NCI-H1436 treated with DMSO at 0.1 percent for 48 hours (cell line): ENCODE results near the gene UBTD2.
"Not testable (repeated sequence)": the region's sequence is repeated elsewhere in the genome, so short reads cannot be mapped to it uniquely, and the experiment has no call there.

ENCODE experiments used
- DNase-seq: peaks from one replicate; lab custom pipeline; 2025; lab: John Stamatoyannopoulos, UW

Gene UBTD2, protein sequence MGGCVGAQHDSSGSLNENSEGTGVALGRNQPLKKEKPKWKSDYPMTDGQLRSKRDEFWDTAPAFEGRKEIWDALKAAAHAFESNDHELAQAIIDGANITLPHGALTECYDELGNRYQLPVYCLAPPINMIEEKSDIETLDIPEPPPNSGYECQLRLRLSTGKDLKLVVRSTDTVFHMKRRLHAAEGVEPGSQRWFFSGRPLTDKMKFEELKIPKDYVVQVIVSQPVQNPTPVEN

DNA sequence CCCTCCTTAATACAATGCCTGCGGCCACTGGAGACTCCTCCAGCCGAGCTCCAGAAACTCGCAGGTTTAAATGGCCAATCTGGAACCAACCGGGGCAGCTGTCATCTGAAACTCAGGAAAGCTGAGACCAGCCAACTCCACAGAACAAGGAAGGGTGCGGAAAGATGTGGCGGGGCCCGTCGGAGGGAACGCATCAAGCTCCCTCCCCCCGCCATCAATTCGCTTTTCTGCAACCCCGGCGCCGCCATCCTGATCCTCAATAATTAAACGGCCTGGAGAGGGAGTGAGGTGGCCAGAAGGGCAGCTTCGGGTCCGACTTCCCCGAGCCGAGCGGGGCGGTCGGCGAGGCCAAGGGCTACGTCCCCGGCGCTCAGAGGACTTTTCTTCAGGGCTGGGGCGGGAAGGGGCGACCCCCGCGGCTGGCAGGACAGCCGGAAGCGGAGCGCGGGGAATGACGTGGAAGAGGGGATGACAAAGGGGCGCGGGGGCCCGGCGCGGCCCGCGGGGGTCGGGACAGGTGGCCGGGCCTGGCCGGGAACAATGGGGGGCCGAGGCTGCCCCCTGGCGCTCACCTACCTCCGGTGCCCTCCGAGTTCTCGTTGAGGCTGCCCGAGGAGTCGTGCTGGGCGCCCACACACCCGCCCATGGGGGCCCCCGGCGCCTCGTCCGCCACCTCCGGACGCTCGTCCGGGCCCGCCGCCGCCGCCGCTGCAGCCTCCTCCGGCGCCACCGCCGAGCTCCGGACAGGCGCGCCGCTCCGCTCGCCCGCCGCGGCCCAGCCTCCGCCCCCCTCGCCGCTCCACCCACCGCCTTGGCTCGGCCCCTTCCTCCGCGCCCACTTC, at the start of gene UBTD2:
TSS of gene UBTD2 (minus strand) at position 745 of the 842 bp plus-strand sequence. CDS start at position 646, 99 bp downstream.
- no peak for DNase-seq

DNA sequence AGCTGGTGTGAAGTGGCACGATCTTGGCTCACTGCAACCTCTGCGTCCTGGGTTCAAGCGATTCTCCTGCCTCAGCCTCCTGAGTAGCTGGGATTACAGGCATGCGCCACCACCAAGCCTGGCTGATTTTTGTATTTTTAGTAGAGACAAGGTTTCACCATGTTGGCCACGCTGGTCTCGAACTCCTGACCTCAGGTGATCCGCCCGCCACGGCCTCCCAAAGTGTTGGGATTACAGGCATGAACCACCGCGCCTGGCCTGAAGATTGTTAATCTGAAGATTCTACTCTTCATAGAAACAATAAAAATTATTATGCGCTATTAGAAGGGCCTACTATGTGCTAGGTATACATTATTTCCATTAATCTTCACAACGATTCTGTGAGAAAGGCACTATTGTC, 43.3 kb upstream of the UBTD2 start:
- not testable (repeated sequence) for DNase-seq

DNA sequence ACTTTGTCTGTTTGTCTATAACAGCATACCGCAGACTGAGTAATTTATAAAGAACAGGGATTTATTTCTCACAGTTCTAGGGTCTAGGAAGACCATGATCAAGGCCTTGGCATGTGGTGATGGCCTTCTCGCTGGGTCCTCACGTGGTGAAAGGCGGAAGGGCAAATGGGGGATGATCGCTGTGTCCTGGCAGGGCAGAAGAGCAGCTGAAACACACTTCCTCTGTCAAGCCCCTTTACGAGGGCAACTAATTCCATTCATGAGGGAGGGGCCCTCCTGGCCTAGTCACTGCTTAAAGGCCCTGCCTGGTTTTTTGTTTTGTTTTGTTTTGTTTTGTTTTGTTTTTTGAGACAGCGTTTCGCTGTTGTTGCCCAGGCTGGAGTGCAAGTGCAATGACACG, 41.9 kb upstream of the UBTD2 start:
- no peak for DNase-seq

DNA sequence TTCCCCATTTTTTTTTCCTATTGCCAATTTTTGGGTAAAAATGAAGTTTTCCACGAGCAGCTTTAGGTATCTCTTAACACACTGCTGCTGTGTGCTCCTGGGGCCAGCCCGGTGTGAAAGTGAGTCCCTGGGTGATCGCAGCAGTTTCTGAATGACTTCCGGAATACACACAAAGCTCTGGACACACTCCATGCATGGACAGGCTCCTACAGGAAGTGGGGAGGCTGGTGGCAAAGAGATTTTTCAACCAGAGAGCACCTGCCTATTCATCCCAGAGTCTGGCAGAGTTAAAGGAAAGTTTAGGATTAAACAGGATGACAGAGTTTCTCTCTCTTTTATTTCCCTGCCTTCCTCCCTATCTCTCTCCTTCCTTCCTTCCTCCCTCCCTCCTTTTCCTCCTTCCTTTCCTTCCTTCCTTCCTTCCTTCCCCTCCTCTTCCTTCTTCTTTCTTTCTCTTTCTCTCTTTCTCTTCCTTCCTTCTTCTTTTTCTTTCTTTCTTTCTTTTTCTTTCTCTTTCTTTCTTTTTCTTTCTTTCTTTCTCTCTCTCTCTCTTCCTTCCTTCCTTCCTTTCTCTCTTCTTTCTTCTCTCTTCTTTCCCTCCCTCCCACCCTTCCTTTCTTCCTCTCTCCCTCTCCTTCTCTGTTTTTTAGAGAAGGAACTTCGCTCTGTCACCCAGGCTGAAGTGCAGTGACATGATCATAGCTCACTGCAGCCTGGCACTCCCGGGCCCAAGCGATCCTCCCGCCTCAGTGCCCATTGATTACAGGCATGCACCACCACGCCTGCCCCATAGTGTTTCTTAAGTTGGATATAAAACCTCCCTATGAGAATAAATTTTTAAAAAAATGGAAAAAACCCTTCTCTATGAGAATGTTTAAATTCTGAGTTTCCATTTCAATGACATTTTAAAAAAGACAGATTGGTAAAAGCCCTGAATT, 38.7 kb upstream of the UBTD2 start:
- no peak for DNase-seq

DNA sequence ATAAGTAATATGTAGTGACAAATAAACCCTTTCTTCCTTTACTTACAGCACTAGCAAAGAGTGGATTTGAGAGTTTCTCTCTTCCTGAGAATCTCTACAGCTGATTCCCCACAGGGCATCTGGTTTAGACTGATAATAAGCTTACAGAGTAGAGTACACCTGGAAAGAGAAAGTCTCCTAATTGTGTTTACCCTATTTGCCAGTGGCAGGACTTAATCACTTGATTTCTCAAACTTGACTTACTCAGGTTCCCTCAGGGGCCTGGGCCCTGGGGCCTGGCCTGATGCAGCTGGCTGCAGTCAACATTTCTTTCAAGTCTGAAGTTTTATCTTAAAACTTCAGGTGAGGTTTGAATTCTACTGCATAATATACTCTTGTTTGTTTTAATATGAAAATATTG, 38.0 kb upstream of the UBTD2 start:
- no peak for DNase-seq

DNA sequence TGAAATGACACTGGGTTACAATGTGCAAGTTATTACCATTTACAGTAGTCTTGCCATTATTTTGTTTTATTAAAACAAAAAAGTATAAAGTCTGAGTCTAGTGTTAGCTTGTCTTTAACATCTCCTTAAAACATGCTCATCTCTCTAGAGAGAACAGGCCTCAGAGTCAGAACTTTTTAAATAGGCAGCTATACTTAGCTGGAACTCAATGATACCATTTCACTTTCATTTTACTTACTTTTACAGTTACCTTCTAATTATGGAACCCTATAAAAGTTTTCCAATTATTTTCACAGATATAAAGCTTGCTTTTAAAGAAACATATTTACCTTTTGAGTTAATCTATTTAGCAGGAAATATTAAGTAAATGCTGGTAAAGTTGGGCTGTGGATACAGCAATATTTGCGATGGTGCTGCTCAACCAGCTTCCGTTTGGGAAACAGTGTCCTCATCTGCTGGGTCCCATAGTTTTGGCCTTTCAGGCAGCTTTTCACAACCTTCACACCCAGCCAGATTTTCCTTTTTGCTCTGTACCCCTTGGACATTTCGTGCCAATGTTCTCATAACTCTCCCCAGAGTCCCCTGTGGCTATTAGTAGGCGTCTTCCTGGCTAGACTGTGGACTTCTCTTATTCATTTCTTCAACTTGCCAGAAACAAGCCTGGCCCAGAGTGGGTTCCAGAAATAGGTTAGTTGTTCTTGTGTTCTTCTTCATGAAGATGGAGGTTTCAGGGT, 36.3 kb upstream of the UBTD2 start:
- no peak for DNase-seq

DNA sequence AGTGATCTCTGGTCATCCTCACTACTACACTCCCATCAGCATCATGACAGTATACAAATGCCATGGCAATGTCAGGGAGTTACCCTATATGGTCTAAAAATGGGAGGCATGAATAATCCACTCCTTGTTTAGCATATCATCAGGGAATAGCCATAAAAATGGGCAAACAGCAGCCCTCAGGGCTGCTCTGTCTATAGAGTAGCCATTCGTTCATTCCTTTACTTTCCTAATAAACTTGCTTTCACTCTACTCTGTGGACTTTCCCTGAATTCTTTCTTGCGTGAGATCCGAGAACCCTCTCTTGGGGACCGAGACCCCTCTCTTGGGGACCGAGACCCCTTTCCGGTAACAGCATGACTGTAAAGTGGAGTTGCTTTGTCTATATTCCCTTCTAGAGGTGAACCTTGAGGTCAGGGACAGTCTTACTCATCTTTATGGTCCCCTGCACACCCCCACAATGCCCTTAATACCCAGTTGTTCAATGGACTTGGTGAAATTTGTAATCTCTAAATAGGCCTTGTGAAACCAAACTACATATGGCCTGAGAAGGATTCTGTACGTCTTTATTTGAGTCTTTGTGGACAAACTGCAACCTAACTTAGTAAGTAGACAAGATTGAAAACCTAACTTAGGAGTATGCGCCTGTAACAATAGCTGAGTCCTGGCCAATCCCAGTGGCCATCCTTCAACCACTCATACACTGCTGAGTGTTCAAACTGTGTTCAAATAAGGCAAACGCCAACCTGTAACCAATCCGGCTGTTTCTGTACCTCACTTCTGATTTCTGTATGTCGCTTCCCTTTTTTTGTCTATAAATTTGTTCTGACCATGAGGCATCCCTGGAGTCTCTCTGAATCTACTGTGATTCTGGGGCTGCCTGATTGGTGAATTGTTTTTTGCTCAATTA, 32.3 kb upstream of the UBTD2 start:
- no peak for DNase-seq

DNA sequence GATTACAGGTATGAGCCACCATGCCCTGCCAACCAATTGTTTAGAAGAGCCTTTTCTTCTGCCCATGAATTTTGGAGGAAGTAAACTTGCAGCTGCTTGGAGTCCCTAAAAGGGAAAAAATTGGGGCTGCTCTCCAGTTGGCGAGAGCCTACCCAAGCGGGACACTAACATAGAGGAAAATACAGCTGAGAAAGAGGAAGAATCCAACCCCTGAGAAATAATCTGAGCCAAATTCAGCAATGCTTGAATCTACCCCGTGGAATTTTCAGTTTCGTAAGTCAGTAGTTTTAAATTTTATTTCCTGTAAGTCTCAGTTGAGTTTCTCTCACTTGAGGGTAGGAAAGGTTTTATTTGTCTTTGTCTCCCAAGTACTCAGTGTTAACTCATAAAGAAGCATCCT, 30.4 kb upstream of the UBTD2 start:
- no peak for DNase-seq

DNA sequence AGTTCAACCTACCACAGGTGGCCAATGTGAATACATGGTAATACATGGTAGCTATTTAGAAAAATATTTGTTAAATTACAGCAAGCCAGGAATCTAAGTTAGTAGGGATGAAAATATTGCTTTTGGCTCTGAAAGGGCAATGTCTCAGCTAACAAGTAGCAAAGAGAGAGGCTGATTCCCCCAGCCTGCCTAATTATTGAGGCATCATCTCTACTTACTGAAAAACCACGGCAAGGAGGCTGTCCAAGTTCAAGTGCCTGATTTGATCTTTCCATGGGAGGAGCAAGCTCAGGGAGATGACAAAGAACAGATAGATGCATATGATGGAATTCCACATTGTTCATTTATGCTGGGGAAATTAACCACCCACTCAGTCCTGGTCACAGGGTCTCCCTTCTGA, 28.7 kb upstream of the UBTD2 start:
- DNase-seq: no peak

DNA sequence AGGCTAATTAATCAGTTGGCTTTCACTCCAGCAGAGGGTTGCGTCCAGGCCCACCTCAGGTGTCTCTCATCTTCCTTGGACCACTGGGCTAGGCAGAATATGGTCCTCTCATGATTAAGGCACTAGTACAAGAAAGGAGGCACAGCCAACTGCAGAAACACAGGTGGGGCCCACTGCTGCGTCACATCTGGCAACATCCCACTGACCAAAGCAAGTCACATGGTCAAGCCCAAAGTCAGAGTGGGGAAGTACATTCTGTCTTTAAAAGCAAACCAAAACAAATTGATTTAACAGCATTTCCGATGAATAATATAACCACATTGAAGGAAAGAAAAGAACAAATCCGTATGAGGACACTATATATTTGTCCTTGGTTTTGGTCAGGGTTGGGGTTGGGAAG, 28.0 kb upstream of the UBTD2 start:
- DNase-seq: no peak

DNA sequence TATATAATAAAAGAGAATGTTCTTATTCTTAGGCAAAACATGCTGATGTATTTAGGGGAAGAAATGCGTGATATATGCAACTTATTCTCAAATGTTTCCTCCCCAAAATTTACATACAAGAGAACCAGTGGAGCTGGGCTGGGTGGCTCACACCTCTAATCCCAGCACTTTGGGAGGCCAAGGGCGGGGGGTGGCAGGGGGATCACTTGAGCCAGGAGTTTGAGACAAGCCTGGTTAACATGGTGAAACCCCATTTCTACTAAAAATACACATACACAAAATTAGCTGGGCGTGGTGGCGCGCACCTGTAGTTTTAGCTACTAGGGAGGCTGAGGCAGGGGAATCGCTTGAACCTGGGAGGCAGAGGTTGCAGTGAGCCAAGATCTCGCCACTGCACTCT, 27.5 kb upstream of the UBTD2 start:
- DNase-seq: no peak

DNA sequence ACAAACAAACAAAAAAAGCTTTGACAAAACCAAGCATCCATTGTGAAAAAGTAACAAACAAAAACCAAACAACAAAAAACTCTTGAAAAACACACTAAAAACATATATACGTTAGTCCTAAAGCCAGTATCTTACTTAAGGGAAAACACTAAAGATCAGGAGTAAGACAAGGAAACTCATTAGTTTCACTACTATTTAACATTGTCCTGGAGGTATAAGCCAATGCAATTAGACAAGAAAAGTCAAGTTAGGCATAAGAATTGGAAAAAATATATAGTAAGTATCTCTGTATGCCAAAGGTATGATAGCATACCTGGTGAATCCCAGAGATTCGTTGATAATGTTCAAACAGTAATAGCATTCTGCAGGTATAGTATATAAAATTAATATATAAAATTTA, 21.8 kb upstream of the UBTD2 start:
- DNase-seq: no peak

DNA sequence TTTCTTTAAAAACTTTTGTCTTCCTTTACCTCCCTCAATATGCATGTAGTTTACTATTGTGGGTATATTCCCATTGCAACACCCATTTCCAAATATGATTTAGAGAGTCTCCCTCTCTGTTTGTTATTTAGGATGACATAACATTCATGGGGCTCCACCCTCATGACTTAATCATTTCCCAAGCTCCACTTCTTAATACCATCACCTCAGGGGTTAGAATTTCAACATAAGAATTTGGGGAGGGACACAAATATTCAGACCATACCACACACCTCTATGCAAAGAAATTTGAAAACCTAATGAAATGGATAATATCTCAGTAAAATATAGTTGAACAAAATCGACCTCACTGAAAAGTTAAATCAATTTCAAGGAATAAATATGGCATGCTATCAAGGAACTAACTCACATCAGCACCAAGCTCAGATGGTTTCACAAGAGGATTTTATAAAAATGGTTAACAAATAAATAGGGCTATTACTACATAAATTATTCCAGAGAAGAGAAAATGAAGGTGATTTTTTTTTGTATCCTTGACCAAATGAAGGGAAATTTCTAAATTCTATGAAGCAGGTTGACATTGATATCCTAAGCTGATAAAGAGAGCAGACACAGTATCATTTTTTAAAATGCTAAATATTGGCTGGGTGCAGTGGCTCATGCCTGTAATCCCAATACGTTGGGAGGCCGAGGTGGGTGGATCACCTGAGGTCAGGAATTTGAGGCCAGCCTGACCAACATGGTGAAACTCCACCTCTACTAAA, 20.2 kb upstream of the UBTD2 start:
- DNase-seq: no peak

DNA sequence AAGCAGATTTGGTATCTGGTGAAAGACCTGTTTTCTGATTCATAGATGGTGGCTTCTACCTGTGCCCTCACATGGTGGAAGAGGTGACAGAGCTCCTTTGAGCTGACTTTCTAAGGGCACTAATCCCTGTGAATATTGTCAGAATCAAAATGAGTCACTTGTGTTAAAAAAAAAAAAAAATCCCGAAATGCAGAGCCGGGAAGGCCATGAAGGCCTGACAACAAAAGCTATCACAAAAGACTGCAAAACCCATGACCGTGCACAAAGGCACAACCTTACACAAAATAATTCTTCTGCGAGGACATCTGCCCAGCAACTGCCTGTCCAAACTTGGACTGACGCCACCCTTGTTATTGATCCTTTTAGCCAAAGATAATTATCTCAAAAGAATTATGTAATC, 19.6 kb upstream of the UBTD2 start:
- DNase-seq: no peak

DNA sequence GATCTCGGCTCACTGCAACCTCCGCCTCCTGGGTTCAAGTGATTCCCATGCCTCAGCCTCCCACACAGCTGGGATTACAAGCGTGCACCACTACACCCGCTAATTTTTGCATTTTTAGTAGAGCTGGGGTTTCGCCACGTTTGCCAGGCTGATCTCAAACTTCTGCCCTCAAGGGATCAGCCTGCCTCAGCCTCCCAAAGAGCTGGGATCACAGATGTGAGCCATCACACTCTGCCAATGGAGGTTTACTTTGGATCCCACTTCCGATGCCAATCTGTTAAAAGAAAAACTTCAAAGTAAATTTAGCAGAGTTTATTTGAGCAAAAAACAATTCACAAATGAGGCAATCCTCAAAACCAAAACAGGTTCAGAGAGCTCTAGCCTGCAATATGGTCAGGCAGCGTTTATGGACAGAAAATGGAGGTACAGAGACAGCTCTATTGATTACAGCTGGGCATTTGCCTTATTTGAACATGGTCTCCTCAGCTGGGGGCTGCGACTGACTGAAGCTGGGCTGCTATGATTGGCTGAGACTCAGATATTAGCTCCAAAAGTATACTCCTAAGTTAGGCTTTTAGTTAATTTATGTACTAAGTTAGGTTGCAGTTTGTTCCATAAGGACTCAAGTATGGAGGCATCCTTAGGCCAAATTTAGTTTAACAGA, 18.6 kb upstream of the UBTD2 start:
- DNase-seq: no peak

DNA sequence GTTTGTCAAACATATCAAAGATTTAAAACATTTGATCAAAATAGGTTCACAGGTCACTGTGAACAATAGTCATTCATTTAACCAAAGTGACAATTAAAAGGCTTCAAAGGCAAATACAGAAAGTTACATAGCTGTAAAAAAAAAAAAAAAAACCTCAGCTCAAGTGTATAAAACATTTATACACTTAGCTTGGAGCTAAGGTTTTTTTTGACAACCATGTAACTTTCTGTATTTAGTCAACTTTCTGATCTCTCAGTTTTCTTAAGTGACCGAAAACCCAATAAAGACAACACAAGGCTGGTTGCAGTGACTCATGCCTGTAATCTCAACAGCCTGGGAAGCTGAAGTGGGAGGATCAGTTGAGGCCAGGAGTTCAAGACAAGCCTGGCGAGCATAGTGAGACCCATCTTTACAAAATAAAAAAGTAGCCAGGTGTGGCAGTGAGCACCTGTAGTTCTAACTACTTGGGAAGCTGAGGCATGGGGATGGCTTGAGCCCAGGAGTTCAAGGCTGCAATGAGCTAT, 16.4 kb upstream of the UBTD2 start:
- no peak for DNase-seq

DNA sequence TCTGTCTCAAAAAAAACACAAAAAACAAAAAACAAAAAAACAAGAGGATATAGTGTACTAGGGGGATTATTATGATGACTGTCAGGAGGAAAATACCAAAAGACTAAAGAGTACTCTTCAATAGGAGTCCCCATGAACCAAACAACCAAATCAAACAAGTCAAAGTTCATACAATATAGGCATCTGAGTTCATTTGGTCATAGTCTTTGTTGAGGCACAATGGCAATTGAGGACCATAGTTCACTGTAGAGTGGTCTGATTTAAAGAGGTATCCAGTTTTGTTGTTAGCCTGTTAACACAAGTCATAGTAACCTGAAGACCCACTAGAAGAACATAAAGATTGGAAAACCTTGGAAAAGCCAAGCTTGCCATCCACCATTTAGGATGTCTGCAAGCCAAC, 11.3 kb upstream of the UBTD2 start:
- no peak for DNase-seq

DNA sequence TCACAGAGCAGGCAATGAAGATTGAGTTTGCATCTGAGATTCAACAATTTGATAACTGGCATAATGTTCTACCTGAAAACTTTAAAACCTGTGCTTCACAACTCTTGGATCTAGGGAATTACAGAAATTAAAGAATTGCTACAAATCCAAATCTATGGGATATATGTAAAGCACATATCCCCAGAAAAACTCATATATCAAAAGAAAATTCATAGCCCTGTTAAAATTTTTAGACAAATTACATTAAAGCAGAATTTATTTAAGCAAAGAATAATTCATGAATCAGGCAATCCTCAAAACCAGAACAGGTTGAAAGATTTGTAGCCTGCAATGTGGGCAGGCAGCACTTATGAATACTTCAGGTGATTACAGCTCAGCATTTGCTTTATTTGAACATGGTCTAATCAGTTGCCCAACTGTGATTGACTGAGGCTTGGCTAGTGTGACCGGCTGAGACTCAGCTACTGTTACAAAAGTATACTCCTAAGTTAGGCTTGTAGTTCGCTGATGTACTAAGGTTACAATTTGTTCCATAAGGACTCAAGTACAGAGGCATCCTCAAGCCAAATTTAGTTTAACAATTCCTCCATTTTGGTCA, 10.3 kb upstream of the UBTD2 start:
- no peak for DNase-seq
